T-helper 1 cell treated with Interleukin-12 subunit alpha and Interleukin-12 subunit beta and Interleukin-4 antibody, amounts not matched to agents 30 ng/mL and 1 ng/mL, for 36 hours (primary cell): ENCODE data around the gene FAM241B. TPM values are rescaled to one million over a fixed set of nuclear protein-coding genes. Genes with fewer than 3 reads are reported as not detected.

ENCODE experiments used
- intact Hi-C: fragments of 100-400 bp; cut with micrococcal nuclease; formaldehyde crosslinking; loops from one replicate; pipeline ENCODE4 v1.15.1; 2024
- total RNA-seq: library from RNA; stranded (reverse); gene quantifications from 2 replicates; pipeline ENCODE4 v1.2.3, GENCODE V29; 2022

The FAM241B gene
- total RNA-seq, 1 donor from 2014 or later: 9.9 TPM

DNA sequence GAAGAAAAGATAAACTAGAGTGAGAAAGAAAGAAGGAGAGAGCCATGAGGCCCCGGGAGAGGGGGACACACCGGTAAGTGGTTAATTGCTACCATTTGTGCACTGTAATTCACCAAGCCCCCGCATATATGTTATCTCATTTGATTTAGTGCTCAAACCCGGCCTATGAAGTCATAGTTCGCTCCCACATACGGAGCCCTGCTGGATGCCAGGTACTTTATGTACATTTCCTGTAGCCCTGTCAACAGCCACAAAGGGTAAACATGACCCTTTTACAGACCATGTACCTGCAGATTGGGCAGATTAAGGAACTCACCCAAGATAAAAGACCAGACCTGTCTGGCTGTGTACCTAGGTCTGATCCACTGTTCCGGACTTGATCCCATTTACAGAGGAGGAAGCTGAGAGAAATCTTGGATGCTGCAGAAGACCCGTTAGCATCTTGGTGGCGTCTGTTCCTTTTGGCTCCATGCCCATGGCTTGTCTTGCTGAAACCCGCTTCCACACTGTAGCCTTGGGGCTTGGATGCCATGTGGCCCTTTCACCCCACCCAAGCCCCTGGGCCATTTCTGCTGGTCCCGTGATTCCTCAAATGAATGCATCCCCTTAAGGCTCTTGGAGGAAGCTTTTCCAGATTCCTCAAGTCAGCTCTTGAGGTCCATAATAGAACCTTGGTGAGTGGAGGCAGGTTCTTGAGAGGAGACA, 32.3 kb downstream of the FAM241B start:
- intact Hi-C loops: no loop called here

DNA sequence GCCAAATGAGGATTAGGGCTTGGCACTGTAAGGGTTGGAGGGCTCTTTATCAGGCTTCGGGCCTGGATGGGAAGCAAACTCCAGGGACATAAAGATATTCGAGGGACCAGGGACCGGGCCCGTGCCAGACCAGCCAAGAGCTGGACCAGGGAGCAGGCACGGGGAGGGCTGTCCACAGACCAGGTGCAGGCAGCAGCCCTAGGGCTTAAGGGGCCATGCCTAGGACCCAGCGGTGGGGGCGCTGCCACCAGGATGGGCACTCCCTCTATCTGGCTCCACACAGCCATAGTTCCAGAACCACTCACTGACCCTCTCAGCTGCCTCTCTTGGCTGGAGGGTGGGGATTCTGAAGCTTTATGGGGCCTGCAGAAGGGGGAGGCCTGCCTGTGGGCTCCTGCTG, 32.9 kb downstream of the FAM241B start:
- intact Hi-C loops: loop anchor here (1.0 kb wide), 1 partner anchor 19 kb away; no protein-coding TSS in a partner anchor

DNA sequence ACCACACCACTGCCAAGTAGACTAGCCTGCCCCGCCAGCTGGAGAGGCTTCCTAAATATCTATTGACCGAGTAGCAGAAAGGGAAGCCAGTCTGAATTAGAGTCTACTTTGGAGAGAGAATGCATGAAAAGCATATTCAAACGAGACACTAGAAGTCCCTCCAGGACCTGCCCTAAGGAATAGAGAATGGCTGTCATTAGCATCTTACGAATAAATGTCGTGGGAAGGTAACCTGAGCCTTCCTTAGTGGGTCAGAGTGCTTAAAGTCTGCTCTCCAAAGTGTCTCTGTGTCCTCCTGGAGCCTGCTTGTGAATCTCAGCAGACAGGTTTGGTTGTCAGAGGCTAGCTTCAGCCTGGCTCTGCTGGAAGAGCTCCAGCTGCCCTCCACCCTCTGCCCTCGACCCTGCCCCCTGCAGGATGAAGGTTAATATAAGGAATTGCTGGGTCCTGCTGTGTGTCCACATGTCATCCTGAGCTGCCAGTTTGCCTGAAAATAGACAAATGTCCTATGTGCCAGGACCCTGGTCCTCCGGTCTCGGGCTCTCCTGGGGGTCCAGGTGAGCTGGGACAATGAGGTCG, 33.4 kb downstream of the FAM241B start:
- intact Hi-C loops: loop anchor here (1.0 kb wide), 1 partner anchor 19 kb away; no protein-coding TSS in a partner anchor

DNA sequence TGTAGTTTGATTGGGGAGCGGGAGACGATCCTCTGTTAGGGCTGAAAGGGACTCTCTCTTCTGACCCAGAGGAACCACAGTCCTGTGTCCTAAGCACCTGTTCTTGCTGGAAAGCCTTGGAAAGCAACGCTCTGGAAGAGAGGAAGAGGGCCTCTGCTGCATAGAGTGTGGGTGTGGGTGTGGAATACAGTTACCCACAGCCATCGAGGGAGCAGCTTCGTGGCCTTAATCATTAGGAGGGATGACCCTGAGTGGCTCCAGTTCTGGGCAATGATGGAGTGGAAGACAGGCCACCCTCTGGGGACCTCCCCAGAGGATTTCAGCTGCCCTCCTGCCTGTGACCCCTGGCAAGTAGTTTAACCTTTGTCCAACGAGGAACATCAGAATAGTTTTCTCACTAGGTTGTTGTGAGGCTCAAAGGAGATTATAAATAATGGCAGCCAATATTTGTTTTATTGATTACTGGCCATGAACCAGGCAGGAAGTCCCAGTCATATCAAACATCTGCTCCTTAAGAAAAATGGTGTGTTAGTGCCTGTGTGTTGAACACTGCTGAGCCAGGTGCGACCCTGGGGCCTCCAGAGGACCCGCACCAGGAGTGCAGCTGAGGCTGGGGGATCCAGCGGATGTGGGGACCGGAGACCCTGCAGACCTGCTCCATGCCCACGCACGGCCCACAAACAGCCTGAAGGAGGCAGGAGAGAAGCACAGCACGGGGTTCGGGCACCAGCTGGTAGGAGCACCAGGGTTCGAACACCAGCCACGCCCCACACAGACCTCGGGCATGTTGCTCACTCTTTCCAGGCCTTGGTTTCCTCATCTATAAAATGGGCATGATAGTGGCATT, 35.6 kb downstream of the FAM241B start:
- intact Hi-C loops: no loop called here

DNA sequence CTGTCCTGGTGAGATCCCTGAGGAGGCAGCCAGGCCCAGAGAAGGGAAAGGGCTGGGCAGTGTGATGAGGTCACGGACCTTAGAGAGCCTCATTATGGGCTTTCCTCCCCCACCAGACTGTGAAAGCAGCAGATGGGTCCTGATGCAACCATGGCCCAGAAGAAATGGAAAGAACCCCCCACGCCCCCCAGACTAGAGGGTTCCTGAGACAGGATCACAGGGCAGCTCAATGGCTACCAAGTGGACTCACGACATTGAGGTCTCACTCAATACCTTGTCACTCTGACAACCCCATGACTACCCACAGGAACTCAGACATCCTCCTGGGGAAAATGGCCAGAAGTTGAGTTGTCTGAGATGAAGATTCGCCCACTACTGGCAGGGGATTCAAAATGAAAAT, 36.7 kb downstream of the FAM241B start:
- intact Hi-C loops: no loop called here

DNA sequence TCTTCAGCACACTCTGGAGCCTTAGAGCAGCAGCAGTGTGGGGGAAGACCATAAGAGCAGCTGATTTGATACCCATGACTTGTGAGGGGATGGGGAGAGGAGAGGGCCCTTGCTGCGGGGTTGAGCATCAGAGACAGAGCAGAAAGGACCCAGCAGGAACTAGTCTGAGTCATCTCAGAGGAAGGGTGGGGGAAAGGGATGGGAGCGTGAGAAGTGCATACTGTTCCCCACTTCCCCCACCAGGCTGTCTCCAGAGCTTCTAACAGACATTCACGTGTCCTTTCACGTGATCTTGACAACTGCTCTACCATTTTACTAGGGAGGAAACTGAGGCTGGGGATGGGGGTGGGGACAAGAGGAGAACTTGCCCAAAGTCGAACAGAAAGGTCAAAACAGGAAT, 38.7 kb downstream of the FAM241B start:
- intact Hi-C loops: no loop called here

DNA sequence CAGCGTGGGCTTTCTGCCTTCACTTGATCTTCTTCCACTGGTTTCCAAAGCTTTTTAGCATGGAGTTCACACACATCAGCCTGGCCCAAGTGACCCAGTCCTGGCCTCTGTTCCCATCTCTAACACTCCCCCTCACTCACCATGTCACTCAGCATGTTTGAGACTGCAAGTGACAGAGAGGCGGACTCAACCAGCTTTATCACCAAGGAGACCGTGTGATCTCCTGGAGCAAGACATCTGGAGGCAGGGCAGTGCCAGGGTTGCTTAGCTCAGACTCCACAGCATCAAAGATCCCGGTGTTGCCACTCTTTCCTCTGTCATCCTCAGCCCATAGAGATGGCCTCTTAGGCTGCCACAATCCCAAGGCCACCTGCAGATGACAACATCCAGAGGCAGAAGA, 39.4 kb downstream of the FAM241B start:
- intact Hi-C loops: no loop called here

DNA sequence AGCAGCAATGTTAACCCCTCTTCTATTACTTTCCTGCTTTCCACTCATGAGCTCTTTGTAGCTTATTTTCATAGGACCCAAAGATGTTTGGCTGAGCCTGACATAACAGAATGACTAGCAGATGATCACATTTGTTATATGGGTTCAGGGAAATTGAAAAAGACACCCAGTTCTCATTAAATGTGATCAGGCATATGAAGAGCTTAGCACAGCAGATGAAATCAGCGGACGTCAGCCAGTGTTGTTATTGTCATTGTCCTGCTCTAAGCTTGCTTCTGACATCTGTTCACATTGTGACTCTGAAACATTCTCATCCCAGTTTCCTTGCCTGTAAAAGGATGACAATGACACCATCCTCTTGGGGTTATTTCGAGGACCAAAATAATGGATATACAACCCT, 43.5 kb downstream of the FAM241B start:
- intact Hi-C loops: no loop called here

DNA sequence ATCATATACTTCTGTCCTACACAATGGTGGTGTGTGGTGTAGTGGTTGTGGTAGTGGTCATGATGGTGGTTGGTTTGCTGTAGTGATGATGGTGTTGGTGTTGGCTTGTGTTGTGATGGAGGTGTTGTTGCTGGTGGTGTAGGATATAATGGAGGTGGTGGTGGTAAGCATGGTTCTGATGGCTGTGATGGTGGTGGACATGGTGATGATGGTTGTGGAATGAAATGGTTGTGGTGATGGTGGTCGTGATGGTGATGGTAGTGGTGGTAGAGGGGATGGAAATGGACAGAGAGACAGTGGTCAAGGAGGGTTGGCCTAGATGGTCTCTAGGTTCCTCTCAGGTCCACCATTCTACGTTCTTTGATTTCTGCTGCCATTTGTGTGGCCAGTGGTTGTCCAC, 44.7 kb downstream of the FAM241B start:
- intact Hi-C loops: no loop called here

DNA sequence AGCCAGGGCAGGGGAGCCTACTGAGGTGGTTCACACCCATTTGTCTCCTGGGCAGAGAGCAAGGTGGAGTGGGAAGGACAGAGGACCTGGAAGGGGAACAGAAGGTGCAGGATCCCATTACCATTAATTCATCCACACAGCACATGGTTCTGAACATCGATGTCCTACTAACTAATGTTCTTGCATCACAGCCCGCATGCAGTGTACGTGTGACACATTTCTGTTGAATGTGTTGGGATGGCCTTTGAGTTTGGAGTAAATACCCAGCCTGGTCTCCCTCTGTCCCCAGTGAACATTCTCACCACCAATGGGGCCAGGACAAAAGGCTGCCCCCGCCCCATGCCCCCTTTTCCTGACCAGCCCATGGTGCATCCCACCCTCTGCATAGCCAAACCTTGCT, 46.3 kb downstream of the FAM241B start:
- intact Hi-C loops: no loop called here

DNA sequence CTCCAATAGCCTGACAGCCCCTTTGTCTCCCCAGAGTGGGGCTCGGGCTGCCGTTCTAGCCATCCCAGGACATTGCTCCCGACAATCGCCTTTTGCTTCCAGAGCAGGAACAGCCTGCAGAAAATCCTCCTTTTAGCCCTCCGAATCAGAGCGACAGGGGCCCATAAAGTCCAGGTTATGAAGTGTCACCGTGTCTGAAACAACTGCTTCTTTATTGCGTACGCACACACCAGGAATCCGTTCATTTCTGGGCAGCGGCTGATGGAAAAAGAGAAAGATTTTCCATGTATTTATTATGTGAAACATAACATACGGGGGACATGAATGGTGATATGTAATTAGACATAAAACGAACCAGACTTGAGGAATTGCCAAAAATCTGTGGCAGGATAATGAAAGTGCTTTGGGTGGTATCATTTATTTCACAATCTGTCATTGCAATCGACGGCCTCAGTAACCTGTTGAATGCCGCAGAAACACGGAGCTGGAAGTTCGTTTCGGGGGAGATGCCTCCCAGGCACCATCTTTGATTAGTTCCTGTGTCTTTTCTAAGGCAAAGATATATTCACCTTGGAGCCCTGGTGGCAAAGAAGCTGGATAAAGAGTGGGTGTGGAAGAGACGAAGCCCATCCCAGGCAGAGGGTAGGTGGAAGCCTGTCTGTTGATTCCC, 48.1 kb downstream of the FAM241B start:
- intact Hi-C loops: no loop called here

DNA sequence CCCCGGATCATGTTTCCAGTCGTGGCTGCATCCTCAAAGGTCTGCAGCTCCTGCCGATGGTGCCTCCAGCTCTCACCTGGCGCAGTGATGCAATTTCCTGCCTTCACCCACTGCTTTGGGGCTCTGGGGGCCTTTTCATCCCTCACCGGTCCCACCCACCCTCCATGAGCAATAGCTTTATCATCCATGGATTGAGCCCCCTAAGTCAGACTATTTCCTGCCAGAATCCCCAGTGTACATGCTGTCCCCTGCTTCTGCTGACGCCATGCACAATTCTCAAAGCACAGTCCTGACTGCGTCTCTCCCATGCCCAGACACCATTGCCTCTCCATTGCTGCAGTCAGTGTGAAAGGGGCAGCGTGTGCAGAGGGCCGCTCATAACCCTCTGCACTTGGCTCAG, 49.7 kb downstream of the FAM241B start:
- intact Hi-C loops: no loop called here

DNA sequence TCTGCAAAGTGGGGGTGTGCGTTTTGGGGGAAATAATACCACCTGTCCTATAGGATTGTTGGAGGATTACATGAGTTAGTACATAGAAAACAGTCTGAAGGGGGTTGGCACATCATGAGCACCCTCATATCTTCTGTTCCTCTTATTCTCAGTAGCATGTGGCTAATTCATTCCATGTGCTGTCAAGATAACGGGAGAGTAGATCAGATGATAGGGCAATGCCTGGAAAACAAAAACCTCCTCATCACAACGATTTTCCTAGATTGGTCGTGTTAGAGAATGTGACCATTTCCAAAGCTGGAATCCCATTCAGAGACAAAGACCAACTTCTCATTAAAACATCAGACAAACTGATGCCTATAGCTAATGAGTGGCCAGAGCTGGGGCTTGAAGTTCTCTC, 50.6 kb downstream of the FAM241B start:
- intact Hi-C loops: no loop called here

DNA sequence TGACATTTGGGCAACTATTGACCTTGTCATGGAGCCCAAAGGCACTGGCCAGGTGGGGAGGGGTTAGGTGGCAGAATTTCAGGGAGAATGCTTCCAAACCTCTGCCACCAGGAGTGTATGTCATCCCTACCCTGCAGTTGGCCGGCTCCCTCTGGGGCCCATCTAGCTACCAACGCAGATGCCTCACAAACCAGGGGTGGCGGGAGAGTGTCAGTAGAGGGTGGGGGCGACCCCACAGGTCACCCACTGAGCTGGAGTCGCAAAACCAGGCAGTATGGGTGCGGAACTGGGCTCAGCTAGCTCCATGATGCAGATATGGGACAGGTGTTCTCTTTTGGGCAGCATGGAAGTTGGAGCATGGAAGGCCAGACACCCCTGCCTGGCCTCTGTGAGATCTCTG, 51.4 kb downstream of the FAM241B start:
- intact Hi-C loops: no loop called here

DNA sequence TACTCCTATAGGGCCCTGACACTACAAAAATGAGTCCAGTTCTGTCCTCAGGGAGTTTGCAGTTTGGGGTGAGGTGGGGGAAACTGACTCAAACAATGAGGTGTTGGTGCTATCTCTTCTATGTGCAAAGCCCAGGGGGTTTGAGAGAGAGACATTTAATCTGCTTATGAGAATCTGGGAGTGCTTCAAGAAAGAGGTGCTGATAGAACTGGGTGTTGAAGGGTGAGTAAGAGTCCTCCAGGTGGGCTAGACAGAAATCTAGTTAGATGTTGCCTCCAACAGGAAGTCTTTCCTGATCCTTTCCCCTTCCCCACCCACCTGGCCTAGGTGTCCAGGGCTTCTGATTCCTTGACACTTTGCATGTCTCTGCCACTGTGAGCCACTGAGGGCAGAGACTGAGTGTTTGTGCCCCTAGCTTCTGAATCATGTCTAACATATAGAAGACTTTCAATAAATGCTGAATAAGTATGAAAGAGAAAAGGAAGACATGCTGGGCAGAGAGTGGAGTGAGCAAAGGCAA, 53.0 kb downstream of the FAM241B start:
- intact Hi-C loops: no loop called here

Other genes starting within 250 kb of the FAM241B start
- not detected in 2 replicates for gene TACR2, start 213.3 kb upstream of the FAM241B start, total RNA-seq
- gene TSPAN15, start 178.8 kb upstream of the FAM241B start, total RNA-seq: 12.0 and 12.8 TPM in 2 replicates
- not detected in 2 replicates for gene NEUROG3, start 56.8 kb upstream of the FAM241B start, total RNA-seq
- gene COL13A1, start 171.7 kb downstream of the FAM241B start, total RNA-seq: not detected in 2 replicates